AG04450 (cell line): Measurements from ENCODE around the gene VWF. TPM values are rescaled to one million over a fixed set of nuclear protein-coding genes. Genes with fewer than 3 reads are reported as not detected.
A peak's percentile ranks its signal among the peaks of the same experiment; 100 is the strongest.

Experiments used
- CTCF ChIA-PET: fragments of 300-600, 350-600 bp; formaldehyde crosslinking; extraction: SDS; loops from one replicate; lab custom pipeline; 2022; ENCODE audit warnings: antibody characterized with exemption, inconsistent platforms; lab: Charles Lee
- POLR2A ChIA-PET: fragments of 350-600 bp; formaldehyde crosslinking; extraction: SDS; loops from one replicate; lab custom pipeline; 2021; ENCODE audit warnings: antibody characterized with exemption, inconsistent platforms; lab: Yijun Ruan, JAX
- DNase-seq: peaks from one replicate; pipeline ENCODE4 v3.0.0-alpha.2; 2011; ENCODE audit warnings: low read depth, low spot score
- H3K27ac ChIP-seq: one replicate; pipeline ENCODE4 v1.5.1; 2012; ENCODE audit warnings: low read depth, low read length, control low read depth
- H3K27me3 ChIP-seq: one replicate; pipeline ENCODE4 v1.6.0; 2012; ENCODE audit warnings: low read length; ENCODE audit not compliant: control insufficient read depth, insufficient read depth
- H3K4me3 ChIP-seq: 2 replicates; pipeline ENCODE4 v1.5.1; 2011; ENCODE audit warnings: mild to moderate bottlenecking, low read depth, low read length, control low read depth
- H3K9me3 ChIP-seq: 2 replicates; pipeline ENCODE4 v1.5.1; 2012; ENCODE audit warnings: low read length; ENCODE audit not compliant: control insufficient read depth, insufficient read depth
- polyA plus RNA-seq: library from polyadenylated mRNA; depleted of rRNA; stranded (reverse); fragments of >200 nt; gene quantifications from 2 replicates; pipeline ENCODE4 v1.2.3, GENCODE V29; 2011
- TF ChIP-seq, protein P1 (sequence below): IDR thresholded peaks from 2 replicates; pipeline ENCODE4 v1.5.1; 2011; ENCODE audit warnings: low read depth, low read length, control low read depth, inconsistent platforms

VWF gene
- polyA plus RNA-seq, 1 experiment: 0.35 TPM

GRCh38 chr12:6044082-6044481, 80.4 kb downstream of the VWF start:
- no peak overlapping the region for H3K4me3 ChIP-seq
- no peak overlapping the region for H3K27ac ChIP-seq
- POLR2A ChIA-PET: no interaction called here
- CTCF ChIA-PET: interaction anchor here (1.3 to 10.9 kb wide), 2 partner anchors 54 to 241 kb away, joined by 6 to 295 read pairs; no protein-coding TSS in a partner anchor
- DNase-seq: no peak
- H3K9me3 ChIP-seq: no peaks in the 10 kb centered on the region
- H3K27me3 ChIP-seq: no peaks in the 10 kb centered on the region
- TF ChIP-seq, protein P1, sequence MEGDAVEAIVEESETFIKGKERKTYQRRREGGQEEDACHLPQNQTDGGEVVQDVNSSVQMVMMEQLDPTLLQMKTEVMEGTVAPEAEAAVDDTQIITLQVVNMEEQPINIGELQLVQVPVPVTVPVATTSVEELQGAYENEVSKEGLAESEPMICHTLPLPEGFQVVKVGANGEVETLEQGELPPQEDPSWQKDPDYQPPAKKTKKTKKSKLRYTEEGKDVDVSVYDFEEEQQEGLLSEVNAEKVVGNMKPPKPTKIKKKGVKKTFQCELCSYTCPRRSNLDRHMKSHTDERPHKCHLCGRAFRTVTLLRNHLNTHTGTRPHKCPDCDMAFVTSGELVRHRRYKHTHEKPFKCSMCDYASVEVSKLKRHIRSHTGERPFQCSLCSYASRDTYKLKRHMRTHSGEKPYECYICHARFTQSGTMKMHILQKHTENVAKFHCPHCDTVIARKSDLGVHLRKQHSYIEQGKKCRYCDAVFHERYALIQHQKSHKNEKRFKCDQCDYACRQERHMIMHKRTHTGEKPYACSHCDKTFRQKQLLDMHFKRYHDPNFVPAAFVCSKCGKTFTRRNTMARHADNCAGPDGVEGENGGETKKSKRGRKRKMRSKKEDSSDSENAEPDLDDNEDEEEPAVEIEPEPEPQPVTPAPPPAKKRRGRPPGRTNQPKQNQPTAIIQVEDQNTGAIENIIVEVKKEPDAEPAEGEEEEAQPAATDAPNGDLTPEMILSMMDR: no peak

DNA sequence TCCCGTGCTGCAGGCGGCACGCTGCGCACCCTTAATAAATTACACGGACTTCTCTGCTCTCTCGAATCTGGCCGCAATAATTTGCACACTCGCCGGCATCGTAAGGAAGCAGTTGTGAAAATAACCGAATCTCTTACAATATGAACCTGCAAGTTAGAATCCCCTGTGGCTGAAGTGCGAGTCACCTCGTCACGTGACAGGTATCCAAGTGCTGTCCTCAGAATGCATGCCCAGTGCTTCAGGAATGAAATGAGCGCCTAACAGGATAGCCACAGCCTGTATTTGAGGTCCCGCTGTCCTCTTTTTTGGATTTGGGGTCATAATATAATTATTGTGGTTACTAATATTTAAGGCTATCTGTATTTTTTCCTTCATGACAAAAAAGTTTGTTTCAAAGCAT, 82.0 kb downstream of the VWF start:
- ChIA-PET CTCF (interaction anchor here (1.3 to 10.9 kb wide), 2 partner anchors 52 to 242 kb away, joined by 3 to 295 read pairs; no protein-coding TSS in a partner anchor), POLR2A (no interaction called here)
- TF ChIP-seq, protein P1: no peak
- DNase-seq: no peak
- no peak overlapping the region for H3K27ac ChIP-seq
- H3K9me3 ChIP-seq: no peaks in the 10 kb centered on the region; the same call in 1 of the 2 replicates
- H3K27me3 ChIP-seq: no peaks in the 10 kb centered on the region
- no peak overlapping the region for H3K4me3 ChIP-seq

- H3K27me3 ChIP-seq: no peaks in the 10 kb centered on the region
- H3K4me3 ChIP-seq: no peak overlapping the region
- CTCF ChIA-PET: interaction anchor here (0.6 to 10.9 kb wide), 4 partner anchors 33 to 429 kb away, joined by 3 to 295 read pairs (median 4); no protein-coding TSS in a partner anchor
- no peaks in the 10 kb centered on the region; the same call in 1 of the 2 replicates for H3K9me3 ChIP-seq
- no peak for DNase-seq
- POLR2A ChIA-PET: no interaction called here
- TF ChIP-seq, protein P1: no peak
- no peak overlapping the region for H3K27ac ChIP-seq
These were observed 82.6 kb downstream of the VWF start for GRCh38 chr12:6041891-6042290.

- DNase-seq: no peak
- Histone ChIP-seq H3K27ac (no peak overlapping the region), H3K9me3 (no peaks in the 10 kb centered on the region; the same call in 1 of the 2 replicates), H3K4me3 (no peak overlapping the region), H3K27me3 (no peaks in the 10 kb centered on the region)
- POLR2A ChIA-PET: no interaction called here
- CTCF ChIA-PET: interaction anchor here (10.9 kb wide), 1 partner anchor 50 kb away, joined by 295 read pairs; no protein-coding TSS in a partner anchor
- TF ChIP-seq, protein P1: no peak
These were observed 83.7 kb downstream of the VWF start for GRCh38 chr12:6040815-6041214.

GRCh38 chr12:6039894-6040601, 84.4 kb downstream of the VWF start:
- H3K4me3 ChIP-seq: no peak overlapping the region
- ChIA-PET CTCF (interaction anchor here (0.7 to 10.9 kb wide), 12 partner anchors 12 to 612 kb away, joined by 3 to 295 read pairs (median 6); no protein-coding TSS in a partner anchor), POLR2A (no interaction called here)
- H3K27ac ChIP-seq: no peak overlapping the region
- no peaks in the 10 kb centered on the region for H3K27me3 ChIP-seq
- H3K9me3 ChIP-seq: no peaks in the 10 kb centered on the region; the same call in 1 of the 2 replicates
- TF ChIP-seq, protein P1: peak; percentile 97
- peak; percentile 49 for DNase-seq
